NT2/D1 (cell line): ENCODE results near the gene USH2A.

Experiments
- SUZ12 ChIP-seq: IDR thresholded peaks from 2 replicates; pipeline ENCODE4 v1.6.1; 2011; ENCODE audit not compliant: insufficient read length, insufficient read depth; ENCODE audit errors: extremely low read depth
- YY1 ChIP-seq: IDR thresholded peaks from 2 replicates; pipeline ENCODE4 v1.6.1; 2011; ENCODE audit not compliant: insufficient read length, insufficient read depth
- ZNF274 ChIP-seq: IDR thresholded peaks from 2 replicates; pipeline ENCODE4 v1.6.1; 2011; ENCODE audit warnings: mild to moderate bottlenecking, low read depth, low read length

DNA sequence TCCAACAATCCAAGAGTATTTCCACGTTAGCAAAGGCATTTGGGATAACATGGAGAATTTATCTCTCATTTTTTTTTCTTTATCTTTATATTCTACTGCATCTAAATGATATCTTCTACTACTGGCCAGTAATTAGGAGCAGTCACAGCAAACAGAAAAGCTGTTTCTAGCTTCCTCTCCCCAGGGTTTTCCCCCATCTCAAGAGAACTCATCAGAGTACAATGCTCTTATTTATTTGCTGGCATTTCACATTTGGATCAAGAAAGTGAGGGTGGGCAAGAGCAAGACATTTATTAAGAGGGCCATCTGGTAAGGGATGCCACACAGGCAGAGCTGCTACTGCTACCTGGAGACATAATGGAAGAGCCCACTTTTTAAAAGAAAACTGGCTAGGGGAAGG, 368.2 kb downstream of the USH2A start:
- no peak for TF ChIP-seq YY1
- no peak for TF ChIP-seq SUZ12
- TF ChIP-seq ZNF274, result no peak
